A204.1 (cell line): Measurements from ENCODE around the gene GMPR.
"Not testable (repeated sequence)": the region's sequence is repeated elsewhere in the genome, so short reads cannot be mapped to it uniquely, and the experiment has no call there.

Experiments
- FAIRE-seq: peaks from 2 replicates; lab custom pipeline; 2012; peaks lifted over from hg19 to GRCh38; lab: Jason Lieb, UNC

Gene GMPR

GRCh38 chr6:16225062-16225731 is 13.2 kb upstream of the GMPR start:
- not testable (repeated sequence) for FAIRE-seq

- FAIRE-seq: not testable (repeated sequence)
Observed at GRCh38 chr6:16226117-16227047, 12.0 kb upstream of the GMPR start.

- no peak for FAIRE-seq
Observed at GRCh38 chr6:16227048-16227562, 11.3 kb upstream of the GMPR start.

- FAIRE-seq: no peak
Observed at GRCh38 chr6:16227605-16228004, 10.8 kb upstream of the GMPR start.

- no peak for FAIRE-seq
Observed at GRCh38 chr6:16228043-16228442, 10.3 kb upstream of the GMPR start.

GRCh38 chr6:16228709-16229665 is 9.4 kb upstream of the GMPR start:
- no peak for FAIRE-seq

GRCh38 chr6:16229700-16230099 is 8.7 kb upstream of the GMPR start:
- FAIRE-seq: no peak

- no peak for FAIRE-seq
Observed at GRCh38 chr6:16230953-16231352, 7.4 kb upstream of the GMPR start.

GRCh38 chr6:16232086-16232485 is 6.3 kb upstream of the GMPR start:
- no peak for FAIRE-seq

- no peak for FAIRE-seq
Observed at GRCh38 chr6:16236009-16236501, 2.3 kb upstream of the GMPR start.

- no peak for FAIRE-seq
Observed at GRCh38 chr6:16236631-16237199, 1.7 kb upstream of the GMPR start.

- no peak for FAIRE-seq
Observed at GRCh38 chr6:16237242-16237641, 1.1 kb upstream of the GMPR start.

GRCh38 chr6:16238963-16239797 is 793 bp downstream of the GMPR start:
- no peak for FAIRE-seq

- FAIRE-seq: no peak
Observed at GRCh38 chr6:16239798-16240123, 1.4 kb downstream of the GMPR start.

- FAIRE-seq: no peak
Observed at GRCh38 chr6:16240589-16241320, 2.4 kb downstream of the GMPR start.

GRCh38 chr6:16241321-16241689 is 2.9 kb downstream of the GMPR start:
- FAIRE-seq: no peak

- no peak for FAIRE-seq
Observed at GRCh38 chr6:16243055-16243454, 4.7 kb downstream of the GMPR start.

GRCh38 chr6:16243664-16244063 is 5.3 kb downstream of the GMPR start:
- no peak for FAIRE-seq

- FAIRE-seq: no peak
Observed at GRCh38 chr6:16244446-16244845, 6.1 kb downstream of the GMPR start.

- FAIRE-seq: no peak
Observed at GRCh38 chr6:16244869-16245451, 6.6 kb downstream of the GMPR start.
